ENCODE measurements around the gene KIF26A.
A peak's percentile ranks its signal among the peaks of the same experiment; 100 is the strongest.

DNA sequence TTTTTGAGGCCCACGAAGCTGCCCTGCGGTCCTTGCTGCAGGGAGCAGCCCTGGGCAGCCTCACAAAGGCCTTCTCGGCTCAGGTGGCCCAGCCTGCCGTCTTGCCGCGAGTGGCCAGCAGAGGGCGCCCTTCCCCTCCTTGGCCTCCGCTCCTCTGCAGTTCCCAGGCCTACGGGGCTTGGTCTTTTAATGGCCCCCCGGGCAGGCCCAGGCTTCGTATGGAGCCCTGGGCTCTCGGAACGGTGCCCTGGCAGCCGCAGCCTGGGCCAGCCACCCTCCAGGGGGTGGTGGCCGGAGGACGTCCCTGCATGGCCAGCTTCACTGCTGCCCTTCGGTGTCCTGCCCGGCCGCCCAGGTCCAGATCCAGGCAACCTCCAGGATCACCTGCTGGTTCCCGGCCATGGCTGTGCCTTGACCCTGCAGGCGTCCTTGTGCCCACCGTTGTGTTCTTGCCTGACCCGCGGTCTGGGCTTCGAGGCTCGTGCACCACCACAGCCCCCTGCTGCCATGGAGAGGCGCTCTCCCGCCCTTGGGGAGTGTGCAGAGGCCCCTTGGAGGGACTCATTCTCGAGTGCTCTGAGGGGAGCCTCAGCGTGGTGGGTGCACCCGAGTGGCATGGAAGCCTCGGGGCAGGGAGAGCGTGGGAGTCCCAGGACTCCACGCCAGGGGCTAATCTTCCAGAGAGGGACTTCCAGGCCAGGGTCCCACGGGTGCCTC lies 43.5 kb upstream of the KIF26A start:
- TF ChIP-seq, protein P1, sequence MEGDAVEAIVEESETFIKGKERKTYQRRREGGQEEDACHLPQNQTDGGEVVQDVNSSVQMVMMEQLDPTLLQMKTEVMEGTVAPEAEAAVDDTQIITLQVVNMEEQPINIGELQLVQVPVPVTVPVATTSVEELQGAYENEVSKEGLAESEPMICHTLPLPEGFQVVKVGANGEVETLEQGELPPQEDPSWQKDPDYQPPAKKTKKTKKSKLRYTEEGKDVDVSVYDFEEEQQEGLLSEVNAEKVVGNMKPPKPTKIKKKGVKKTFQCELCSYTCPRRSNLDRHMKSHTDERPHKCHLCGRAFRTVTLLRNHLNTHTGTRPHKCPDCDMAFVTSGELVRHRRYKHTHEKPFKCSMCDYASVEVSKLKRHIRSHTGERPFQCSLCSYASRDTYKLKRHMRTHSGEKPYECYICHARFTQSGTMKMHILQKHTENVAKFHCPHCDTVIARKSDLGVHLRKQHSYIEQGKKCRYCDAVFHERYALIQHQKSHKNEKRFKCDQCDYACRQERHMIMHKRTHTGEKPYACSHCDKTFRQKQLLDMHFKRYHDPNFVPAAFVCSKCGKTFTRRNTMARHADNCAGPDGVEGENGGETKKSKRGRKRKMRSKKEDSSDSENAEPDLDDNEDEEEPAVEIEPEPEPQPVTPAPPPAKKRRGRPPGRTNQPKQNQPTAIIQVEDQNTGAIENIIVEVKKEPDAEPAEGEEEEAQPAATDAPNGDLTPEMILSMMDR (IDR thresholded peaks at IDR 0.05): peak in 1 of 3 donors; percentile 47
- TF ChIP-seq POLR2A (IDR thresholded peaks at IDR 0.05): no peak

Data from lower leg skin (tissue), 3 donors.